HG03139 (cell line): ENCODE data around the gene CRK.
"Not testable (repeated sequence)": the region's sequence is repeated elsewhere in the genome, so short reads cannot be mapped to it uniquely, and the experiment has no call there.

Source experiments
- ATAC-seq: cut with Tn5 transposase; IDR thresholded peaks from one replicate; pipeline ENCODE4 v1.9.1; 2021; ENCODE audit not compliant: unreplicated experiment

CRK gene

GRCh38 chr17:1467898-1468492 lies 12.0 kb upstream of the CRK start:
- no peak for ATAC-seq

DNA sequence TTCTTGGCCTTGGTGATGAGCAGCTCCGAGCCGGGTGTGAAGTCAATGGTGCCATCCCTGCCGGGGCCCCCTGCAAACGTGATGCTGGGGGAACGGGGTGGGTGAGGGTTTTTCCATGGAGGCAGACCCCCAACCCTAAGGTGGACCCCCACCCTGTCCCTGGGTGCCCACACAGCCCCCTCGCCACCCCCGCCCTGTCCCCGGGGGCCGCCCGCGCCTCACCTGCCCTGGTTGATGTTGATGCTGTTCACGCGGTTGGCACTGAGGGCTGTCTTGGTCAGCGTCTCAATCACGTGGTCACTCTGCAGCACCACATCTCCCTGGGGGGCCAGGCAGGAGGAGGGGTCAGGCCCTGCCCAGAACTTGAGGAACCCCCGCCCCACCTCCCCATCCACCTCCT lies 11.2 kb upstream of the CRK start:
- ATAC-seq, result no peak

DNA sequence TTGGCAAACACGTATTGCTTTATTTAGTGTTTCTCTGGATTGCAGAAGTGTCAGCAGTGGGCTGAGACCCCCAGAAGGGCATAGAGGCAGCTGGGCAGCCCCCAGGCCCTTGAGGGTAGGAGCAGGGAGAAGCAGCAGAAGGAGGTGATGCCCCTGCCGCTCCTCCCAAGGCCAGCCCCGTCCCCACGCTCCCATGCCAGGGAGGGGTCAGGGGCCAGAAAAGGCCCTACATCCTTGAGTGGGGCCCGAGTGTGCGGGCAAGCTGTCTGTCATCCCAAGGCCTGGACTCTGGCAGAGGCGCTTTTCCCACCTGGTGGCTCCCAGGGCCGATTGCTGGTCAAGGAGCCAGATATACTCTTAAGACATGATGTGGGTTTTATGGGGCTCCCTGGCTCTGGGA lies 8.2 kb upstream of the CRK start:
- ATAC-seq, result no peak

DNA sequence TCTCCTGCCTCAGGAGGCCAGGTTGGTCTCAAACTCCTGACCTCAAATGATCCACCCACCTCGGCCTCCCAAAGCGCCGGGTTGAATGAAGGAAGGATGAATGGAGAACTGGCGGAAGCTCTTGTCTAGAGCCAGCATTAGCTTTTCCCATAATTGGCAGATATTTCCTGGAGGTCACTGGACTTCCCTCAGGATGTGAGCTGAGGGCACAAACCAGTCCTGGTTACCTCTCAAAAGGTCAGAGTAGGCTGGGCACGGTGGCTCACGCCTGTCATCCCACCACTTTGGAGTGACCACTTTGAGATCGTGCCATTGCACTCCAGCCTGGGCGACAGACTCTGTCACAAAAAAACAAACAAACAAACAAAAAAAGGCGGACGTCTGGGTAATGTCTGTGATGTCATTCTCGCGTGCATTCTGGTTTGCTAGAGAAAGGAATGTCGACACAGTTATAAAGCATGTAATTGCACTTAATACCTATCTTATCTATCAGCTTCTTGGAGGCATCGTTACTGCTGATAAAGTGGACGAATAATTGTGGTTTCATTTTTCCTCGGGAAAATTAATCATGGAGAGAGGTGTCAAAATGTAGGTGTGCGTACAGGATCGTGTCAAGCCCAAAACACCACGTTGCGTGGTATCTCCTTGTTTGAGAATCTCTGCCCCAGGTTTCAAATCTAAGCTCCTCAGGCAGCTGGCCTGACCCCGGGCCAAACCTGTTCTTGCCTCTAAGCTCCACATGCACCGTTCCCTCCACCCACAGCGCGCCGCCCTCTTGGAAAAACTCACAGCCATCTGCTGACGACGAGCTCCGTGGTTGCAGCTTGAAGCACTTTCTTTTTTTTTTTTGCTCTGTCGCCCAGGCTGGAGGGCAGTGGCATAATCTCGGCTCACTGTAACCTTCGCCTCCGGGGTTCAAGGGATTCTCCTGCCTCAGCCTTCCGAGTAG lies 6.4 kb upstream of the CRK start:
- ATAC-seq, result no peak

- no peak for ATAC-seq
Measured at GRCh38 chr17:1461198-1461944, 5.3 kb upstream of the CRK start.

- no peak for ATAC-seq
Measured at GRCh38 chr17:1460233-1460632, 4.2 kb upstream of the CRK start.

DNA sequence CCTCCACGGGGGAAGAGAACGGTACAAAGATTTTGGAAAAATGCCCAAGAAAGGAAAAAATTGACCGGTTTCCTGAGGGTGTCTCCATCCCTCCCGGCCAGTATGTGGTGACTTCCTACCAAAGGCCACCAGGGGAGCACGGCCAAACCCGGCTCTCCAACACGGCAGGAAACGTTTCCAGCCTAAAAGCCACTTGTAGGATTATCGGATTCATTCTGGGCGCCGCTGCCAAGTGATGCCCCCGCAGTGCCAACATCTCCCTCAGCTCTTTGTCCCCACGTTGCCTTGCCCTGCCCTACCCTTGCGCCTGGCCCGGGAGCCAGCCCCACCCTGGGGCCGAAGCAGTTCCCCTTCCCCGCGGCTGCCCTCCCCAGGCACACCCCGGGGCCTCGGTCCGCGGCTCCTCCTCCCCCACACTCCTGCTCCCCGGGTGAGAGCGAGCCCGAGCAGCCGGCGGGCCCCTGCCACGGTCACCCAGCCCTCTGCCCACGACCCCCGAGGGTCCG lies 688 bp downstream of the CRK start:
- peak; percentile 26 for ATAC-seq

DNA sequence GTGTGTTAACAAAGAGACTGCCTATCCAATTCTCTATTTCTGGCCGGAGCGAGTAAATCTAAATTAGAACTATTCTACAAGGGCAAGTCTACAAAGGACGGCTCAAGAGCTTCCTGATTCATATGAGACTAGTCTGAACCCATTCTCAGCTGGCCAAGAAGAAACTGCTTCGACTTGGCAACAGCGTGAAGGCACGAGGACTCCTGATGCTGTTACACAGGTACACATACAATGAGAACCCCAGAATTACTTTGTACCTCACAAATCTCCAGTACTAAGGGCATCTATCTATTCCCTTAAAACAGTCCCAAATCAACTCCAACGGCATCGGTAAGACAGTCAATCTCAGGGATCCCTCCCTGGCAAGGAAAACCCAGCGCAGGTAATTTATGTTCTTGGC lies 1.5 kb downstream of the CRK start:
- no peak for ATAC-seq

GRCh38 chr17:1453694-1454093 lies 2.3 kb downstream of the CRK start:
- not testable (repeated sequence) for ATAC-seq

- no peak for ATAC-seq
Measured at GRCh38 chr17:1452836-1453235, 3.2 kb downstream of the CRK start.

DNA sequence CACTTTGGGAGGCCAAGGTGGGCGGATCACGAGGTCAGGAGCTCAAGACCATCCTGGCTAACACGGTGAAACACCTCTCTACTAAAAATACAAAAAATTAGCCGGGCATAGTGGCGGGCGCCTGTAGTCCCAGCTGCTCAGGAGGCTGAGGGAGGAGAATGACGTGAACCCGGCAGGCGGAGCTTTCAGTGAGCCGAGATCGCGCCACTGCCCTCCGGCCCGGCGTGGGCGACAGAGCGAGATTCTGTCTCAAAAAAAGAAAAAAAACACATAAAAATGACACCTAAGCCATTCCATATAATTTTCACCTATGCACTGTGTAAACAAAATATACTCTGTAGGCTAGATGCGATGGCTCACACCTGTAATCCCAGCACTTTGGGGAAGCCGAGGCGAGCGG lies 5.8 kb downstream of the CRK start:
- ATAC-seq, result not testable (repeated sequence)

- no peak for ATAC-seq
Measured at GRCh38 chr17:1449412-1449967, 6.5 kb downstream of the CRK start.

DNA sequence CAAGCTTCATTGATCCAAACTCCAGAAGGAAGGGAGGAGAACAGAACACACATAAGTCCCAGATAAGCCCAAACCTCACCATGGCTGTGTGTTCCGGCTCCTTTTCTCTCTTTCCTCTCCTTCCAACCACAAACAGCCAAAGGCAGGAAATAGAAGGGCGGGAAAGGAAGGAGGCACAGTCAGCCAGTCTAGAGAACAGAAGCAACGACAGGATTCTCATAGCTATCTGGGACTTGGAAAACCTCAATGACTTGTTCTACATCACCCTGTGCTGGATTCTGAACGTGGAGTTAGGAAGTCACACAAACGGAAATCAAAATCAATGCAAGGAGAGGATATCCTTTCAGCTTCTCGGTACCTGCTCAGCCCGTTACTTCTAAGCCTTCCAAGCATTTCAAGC lies 9.0 kb downstream of the CRK start:
- no peak for ATAC-seq

GRCh38 chr17:1446201-1446600 lies 9.8 kb downstream of the CRK start:
- ATAC-seq, result no peak

DNA sequence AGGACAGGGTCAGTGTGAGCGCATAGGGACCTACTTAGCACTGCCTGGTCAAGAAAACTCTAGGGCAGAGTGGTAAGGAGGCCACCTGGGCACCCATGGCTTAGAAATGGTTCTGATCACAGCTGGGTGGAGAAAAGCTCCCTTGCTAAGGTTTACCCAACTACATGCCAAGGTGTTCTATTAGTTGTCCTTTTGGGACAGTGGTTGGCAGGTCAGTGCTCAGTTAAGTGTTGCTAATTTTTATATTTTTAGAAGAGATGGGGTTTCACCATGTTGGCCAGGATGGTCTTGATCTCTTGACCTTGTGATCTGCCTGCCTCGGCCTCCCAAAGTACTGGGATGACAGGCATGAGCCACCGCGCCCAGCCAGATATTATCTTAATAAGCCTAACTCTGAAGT lies 10.3 kb downstream of the CRK start:
- not testable (repeated sequence) for ATAC-seq

DNA sequence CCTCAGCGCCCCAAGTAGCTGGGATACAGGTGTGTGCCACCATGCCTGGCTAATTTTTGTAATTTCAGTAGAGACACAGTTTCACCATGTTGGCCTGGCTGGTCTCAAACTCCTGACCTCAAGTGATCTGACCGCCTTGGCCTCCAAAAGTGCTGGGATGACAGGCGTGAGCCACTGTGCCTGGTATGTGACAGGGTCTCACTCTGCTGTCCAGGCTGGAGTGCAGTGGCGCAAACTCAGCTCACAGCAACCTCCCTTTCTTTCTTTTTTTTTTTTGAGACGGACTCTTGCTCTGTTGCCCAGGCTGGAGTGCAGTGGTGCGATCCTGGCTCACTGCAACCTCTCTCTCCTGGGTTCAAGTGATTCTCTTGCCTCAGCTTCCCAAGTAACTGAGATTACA lies 13.3 kb downstream of the CRK start:
- ATAC-seq, result not testable (repeated sequence)

DNA sequence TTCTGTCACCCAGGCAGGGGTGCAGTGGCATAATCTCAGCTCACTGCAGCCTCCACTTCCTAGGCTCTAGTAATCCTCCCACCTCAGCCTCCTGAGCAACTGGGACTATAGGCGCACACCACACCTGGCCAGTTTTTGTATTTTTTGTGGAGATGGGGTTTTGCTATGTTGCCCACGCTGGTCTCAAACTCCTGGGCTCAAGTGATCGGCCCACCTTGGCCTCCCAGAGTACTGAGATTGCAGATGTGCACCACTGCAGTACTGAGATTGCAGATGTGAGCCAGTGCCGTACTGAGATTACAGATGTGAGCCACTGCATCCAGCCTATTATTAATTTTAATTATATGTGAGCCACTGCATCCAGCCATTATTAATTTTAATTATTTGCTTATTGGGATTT lies 13.8 kb downstream of the CRK start:
- no peak for ATAC-seq

- ATAC-seq, result no peak
Measured at GRCh38 chr17:1440921-1441320, 15.1 kb downstream of the CRK start.

GRCh38 chr17:1438593-1439083 lies 17.4 kb downstream of the CRK start:
- no peak for ATAC-seq

DNA sequence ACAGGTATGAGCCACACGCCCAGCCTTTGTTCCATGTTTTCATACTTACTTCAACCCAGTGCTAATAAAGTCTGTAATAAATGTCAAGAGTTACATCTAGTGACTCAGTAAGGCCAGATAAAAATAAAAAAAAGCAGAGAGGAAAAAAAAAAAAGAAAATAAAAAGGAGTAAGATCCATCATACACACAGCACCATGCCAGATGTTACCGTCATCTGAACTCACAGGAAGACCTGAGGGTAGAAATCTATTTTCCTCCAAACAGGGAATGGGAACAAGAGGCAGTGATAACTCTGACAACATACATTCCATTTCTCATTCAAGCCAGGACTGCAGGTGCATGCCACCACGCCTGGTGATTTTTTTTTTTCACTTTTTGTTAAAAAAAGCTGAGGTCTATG lies 20.7 kb downstream of the CRK start:
- no peak for ATAC-seq

GRCh38 chr17:1434150-1434549 lies 21.9 kb downstream of the CRK start:
- ATAC-seq, result no peak
